ENCODE data around the gene PTGDS. TPM values are rescaled to one million over a fixed set of nuclear protein-coding genes. Genes with fewer than 3 reads are reported as not detected.

Gene PTGDS
- total RNA-seq, 2 experiments from 2014 or later: 22.1 to 24.0 TPM

DNA sequence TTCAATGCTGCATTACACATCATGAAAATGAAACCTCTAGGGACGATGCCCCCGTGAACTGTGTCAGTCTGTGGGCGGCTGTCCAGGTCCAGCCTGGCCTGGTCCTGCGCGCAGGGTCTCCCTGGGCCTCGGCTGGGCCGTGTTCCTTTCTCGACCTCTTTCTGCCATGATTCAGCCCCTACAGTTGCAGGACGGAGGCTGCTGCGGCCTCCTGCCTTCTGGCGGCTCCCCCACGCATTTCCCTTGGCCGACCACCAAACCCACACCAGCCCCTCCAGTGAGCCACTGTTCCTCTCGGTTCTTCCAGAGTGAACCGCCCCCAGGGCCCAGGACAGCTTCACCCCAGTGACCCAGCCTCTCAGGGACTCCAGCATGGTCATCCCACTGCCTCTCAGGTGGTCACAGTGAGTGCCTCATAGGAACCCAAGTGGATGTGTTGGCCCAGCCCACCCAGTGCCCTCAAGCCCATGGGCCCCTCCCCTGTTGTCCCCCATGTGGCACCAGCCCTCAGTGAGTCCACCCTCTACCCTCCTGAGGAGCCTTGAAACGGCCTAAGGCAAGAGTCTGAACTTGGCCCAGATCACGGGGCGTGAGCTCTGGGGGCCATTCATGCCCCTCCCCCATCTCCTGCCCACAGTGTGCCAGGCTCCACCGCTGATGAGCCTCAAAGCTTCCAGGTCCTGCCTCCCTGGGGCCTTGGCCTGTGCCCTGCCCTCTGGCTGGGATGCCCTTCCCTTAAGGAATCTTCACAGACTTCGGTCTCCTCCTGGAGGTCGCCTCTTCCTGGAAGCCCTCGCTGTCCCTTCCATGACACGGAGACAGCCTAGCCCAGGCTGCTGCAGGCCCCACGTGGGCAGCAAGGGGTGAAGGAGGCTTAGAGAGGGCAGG is 29.1 kb downstream of the PTGDS start:
- Mint-ChIP-seq H3K27me3 (no peaks in the 10 kb centered on the region), H3K4me1 (no peaks in the 10 kb centered on the region), H3K9me3 (no peaks in the 10 kb centered on the region), H3K36me3 (ENCODE audit: low read depth) (peaks cover 1% of the 10 kb centered on the region), H3K4me3 (no peak overlapping the region), H3K27ac (no peak overlapping the region)
- ChIA-PET CTCF (interaction anchor here (1.0 to 1.2 kb wide), 3 partner anchors 15 to 29 kb away, joined by 3 read pairs; no protein-coding TSS in a partner anchor), POLR2A (no interaction called here)
- DNase-seq: no peak

DNA sequence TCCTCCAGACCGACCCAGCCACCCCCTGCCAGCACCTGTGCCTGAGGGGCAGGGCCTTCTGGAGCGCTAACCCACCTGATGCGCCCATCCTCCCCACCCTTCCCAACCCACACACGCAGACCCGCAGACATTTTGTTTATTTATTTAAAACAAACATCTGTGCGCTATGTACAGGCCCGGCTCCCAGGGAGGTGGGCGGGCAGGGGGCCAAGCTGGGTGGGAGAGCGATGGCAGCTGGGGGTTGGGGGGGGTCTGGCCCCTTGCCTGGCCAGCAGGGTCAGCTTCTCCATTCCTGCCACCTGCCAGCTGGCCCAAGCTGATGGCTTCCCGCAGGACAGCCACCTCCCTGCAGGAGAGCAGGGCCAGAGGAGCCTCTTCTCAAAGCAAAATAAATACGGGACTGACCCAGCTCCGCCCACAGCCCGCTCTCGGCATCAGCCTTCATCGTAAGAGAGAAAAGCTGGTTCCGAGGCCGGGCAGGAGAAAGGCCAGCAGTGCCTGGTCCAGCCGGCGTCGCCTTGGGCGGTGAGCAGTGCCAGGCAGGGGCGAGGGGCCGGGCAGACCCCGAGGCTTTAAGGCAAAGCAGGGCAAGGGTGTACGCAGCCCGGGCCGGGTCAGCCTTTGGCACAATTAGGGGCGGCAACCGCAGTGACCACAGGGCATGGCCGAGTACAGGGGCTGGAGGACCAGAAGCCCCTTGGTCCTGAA is 30.0 kb downstream of the PTGDS start:
- no peak for DNase-seq
- ChIA-PET CTCF (interaction anchor here (1.0 to 1.3 kb wide), 2 partner anchors 28 to 39 kb away, joined by 3 read pairs; partner anchors contain the start of gene NPDC1), POLR2A (no interaction called here)
- Mint-ChIP-seq H3K4me3 (no peak overlapping the region), H3K4me1 (no peaks in the 10 kb centered on the region), H3K36me3 (ENCODE audit: low read depth) (peaks cover 6% of the 10 kb centered on the region), H3K27me3 (no peaks in the 10 kb centered on the region), H3K27ac (no peak overlapping the region), H3K9me3 (no peaks in the 10 kb centered on the region)

DNA sequence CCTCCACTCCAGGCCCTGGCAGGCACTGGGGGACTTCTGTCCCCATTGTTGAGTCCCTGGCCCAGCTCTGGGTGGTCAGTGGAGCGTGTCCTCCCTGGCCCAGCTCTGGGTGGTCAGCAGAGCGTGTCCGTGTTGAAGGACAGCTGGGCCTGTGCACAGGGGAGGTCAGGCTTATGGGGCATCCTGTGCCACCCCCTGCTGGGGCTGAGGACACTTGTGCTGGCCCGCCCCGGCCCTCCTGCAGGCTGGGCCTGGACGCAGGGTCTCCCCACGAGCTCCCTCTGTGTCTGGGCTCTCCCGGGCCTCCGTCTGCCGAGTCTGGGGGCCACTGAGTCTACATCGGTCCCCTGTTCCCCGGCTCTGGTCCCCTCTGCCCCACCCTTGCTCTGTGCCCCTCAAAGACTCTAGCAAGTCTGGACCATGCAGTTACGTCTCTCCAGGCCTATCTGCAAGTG is 30.5 kb downstream of the PTGDS start:
- Mint-ChIP-seq H3K4me1 (no peaks in the 10 kb centered on the region), H3K27me3 (no peaks in the 10 kb centered on the region), H3K4me3 (no peak overlapping the region), H3K36me3 (ENCODE audit: low read depth) (peaks cover 6% of the 10 kb centered on the region), H3K9me3 (no peaks in the 10 kb centered on the region), H3K27ac (no peak overlapping the region)
- CTCF ChIA-PET: interaction anchor here (1.0 to 1.3 kb wide), 2 partner anchors 28 to 39 kb away, joined by 3 read pairs; partner anchors contain the start of gene NPDC1
- no peak for DNase-seq
- POLR2A ChIA-PET: no interaction called here

DNA sequence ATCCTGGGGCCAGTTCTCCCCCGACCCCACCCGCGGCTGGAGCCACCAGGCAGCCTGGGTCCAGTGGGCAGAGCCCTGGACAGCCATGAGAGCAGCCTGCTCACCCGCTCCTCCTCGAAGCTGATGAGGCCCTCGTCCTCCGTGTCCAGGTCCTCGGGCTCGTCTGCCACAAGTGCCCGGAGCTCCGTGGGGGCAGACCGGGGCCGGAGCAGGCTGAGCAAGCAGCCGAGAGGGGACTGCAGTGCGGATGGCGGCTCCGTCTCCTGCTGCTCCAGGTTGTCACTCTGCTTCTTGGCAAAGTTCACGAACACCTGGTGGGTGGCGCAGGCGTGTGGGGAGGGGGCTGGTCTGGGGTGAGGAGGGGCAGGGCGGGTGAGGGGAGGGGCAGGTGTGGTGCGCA is 31.0 kb downstream of the PTGDS start:
- H3K4me1 Mint-ChIP-seq: no peaks in the 10 kb centered on the region
- no peaks in the 10 kb centered on the region for H3K27me3 Mint-ChIP-seq
- H3K9me3 Mint-ChIP-seq: no peaks in the 10 kb centered on the region
- POLR2A ChIA-PET: no interaction called here
- no peak for DNase-seq
- H3K4me3 Mint-ChIP-seq: no peak overlapping the region
- H3K36me3 Mint-ChIP-seq (ENCODE audit: low read depth): peaks cover 6% of the 10 kb centered on the region
- H3K27ac Mint-ChIP-seq: no peak overlapping the region
- CTCF ChIA-PET: interaction anchor here (1.3 kb wide), 1 partner anchor 38 kb away, joined by 3 read pairs; the partner anchor contains the start of gene NPDC1

DNA sequence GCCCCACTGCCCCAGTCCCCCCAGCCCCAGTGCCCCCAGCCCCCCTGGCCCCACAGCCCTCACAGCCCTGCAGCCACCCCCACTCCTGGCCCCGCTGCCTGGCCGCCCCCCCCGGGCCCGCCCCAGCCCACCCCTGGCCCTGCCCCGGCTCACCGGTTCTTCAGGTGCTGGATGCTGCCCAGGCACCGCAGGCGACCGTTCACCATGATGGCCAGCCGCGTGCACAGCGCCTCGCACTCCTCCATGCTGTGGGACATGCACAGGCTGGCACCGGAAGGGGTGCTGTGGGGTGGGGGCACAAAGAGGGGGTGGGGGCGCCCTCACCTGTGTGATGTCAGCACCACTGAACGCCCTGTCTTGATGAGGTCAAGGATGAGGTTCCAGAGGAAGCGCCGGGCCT is 31.9 kb downstream of the PTGDS start:
- Mint-ChIP-seq H3K36me3 (ENCODE audit: low read depth) (peaks cover 6% of the 10 kb centered on the region), H3K27ac (no peak overlapping the region), H3K9me3 (no peaks in the 10 kb centered on the region), H3K4me3 (no peak overlapping the region), H3K27me3 (no peaks in the 10 kb centered on the region), H3K4me1 (no peaks in the 10 kb centered on the region)
- ChIA-PET CTCF (interaction anchor here (0.8 to 1.2 kb wide), 2 partner anchors 20 to 26 kb away, joined by 3 to 6 read pairs; no protein-coding TSS in a partner anchor), POLR2A (no interaction called here)
- DNase-seq: no peak

DNA sequence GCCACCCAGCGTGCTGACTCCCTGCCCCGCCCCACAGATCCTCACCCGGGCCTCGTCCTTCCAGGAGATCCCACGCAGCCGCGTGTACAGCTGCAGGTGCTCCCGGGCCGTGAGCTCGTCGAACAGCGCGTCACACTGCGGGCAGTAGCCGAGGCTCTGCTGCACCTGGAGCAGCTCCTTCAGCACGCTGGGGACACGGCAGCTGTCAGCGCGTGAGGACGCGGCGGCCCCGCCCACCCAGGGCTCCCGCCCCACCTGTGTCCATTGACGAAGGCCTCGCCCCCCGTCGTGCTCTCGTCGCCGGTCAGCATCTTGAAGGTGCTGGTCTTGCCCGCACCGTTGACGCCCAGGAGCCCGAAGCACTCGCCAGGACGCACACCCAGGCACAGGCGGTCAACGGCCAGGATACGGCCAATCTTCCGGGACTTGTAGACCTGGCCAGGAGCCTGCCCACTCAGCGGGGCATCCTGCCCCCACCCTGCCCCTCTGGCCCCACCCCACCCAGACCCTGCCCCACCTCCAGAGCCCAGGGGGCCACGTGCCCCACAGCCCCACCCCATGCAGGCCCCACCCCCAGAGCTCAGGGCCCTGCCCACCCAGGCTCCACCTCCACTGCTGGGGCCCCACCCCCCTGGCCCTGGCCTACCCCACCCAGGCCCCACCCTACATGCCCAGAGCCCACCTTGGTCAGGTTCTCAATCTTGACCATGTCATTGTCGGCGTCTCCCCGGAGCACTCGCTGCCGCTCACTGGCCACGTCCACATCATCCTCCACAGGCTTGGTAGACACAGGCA is 32.8 kb downstream of the PTGDS start:
- no peaks in the 10 kb centered on the region for H3K4me1 Mint-ChIP-seq
- CTCF ChIA-PET: interaction anchor here (0.8 to 1.2 kb wide), 2 partner anchors 19 to 25 kb away, joined by 3 to 6 read pairs; no protein-coding TSS in a partner anchor
- no peaks in the 10 kb centered on the region for H3K9me3 Mint-ChIP-seq
- POLR2A ChIA-PET: no interaction called here
- H3K36me3 Mint-ChIP-seq (ENCODE audit: low read depth): peaks cover 6% of the 10 kb centered on the region
- no peak overlapping the region for H3K4me3 Mint-ChIP-seq
- H3K27ac Mint-ChIP-seq: no peak overlapping the region
- no peak for DNase-seq
- H3K27me3 Mint-ChIP-seq: no peaks in the 10 kb centered on the region

DNA sequence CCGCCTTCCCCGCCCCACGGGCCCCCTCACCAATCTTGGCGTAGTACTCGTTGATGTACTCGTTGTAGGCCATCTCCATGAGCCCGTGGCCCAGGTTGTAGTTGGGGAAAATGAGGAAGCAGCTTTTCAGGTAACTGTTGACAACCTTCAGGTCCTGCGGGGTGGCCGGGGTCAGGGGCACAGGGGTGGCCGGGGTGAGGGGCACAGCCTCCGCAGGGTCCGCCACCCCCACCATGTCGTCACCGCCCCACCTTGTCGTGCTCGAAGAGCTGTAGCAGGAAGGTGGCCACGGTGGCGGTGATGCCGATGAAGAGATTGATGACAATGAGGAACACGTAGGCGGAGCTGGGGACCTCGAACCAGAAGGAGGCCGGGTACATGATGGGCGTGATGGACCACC is 33.9 kb downstream of the PTGDS start:
- POLR2A ChIA-PET: no interaction called here
- Mint-ChIP-seq H3K27ac (no peak overlapping the region), H3K27me3 (no peaks in the 10 kb centered on the region), H3K9me3 (no peaks in the 10 kb centered on the region), H3K36me3 (ENCODE audit: low read depth) (peaks cover 6% of the 10 kb centered on the region), H3K4me3 (no peak overlapping the region), H3K4me1 (no peaks in the 10 kb centered on the region)
- CTCF ChIA-PET: interaction anchor here (1.0 kb wide), 1 partner anchor 19 kb away, joined by 4 read pairs; no protein-coding TSS in a partner anchor
- no peak for DNase-seq

DNA sequence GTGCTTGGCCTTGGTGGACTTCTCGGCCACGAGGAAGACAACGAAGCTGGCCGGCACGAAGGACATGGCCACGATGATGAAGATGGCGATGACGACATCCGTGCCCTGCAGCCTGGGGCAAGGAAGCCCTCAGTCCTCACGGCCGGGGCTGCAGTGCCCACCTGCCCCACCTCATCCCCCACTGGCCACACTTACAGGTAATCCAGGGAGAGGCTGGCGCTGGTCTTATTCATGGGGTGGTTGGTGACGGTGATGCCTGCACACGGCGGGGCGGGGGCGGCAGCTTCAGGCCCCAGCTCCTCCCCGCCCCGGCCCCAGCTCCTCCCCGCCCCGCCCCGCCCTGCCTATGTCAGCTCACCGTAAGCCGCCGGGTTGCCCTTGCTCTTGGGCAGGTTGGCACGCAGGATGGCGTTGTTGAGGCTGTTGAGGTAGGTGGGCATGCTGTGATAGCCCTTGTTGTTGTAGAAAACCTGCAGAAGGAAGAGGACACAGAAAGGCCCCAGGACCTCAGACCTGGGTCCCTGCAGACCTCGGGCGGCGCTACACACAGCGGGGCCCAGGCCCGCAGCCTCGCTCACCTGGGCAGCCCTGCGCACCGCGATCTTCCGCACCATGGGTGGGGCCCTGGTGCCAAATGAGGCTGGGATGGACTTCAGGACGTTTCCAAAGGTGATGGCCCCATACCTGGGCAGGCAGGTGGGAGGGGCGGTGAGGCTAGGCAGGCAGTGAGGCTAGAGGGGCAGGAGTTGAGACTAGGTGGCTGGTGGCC is 34.8 kb downstream of the PTGDS start:
- Mint-ChIP-seq H3K27ac (no peak overlapping the region), H3K9me3 (no peaks in the 10 kb centered on the region), H3K4me3 (no peak overlapping the region), H3K36me3 (ENCODE audit: low read depth) (peaks cover 9% of the 10 kb centered on the region), H3K4me1 (no peaks in the 10 kb centered on the region), H3K27me3 (no peaks in the 10 kb centered on the region)
- CTCF ChIA-PET: interaction anchor here (1.0 kb wide), 1 partner anchor 18 kb away, joined by 4 read pairs; no protein-coding TSS in a partner anchor
- no peak for DNase-seq
- POLR2A ChIA-PET: no interaction called here

DNA sequence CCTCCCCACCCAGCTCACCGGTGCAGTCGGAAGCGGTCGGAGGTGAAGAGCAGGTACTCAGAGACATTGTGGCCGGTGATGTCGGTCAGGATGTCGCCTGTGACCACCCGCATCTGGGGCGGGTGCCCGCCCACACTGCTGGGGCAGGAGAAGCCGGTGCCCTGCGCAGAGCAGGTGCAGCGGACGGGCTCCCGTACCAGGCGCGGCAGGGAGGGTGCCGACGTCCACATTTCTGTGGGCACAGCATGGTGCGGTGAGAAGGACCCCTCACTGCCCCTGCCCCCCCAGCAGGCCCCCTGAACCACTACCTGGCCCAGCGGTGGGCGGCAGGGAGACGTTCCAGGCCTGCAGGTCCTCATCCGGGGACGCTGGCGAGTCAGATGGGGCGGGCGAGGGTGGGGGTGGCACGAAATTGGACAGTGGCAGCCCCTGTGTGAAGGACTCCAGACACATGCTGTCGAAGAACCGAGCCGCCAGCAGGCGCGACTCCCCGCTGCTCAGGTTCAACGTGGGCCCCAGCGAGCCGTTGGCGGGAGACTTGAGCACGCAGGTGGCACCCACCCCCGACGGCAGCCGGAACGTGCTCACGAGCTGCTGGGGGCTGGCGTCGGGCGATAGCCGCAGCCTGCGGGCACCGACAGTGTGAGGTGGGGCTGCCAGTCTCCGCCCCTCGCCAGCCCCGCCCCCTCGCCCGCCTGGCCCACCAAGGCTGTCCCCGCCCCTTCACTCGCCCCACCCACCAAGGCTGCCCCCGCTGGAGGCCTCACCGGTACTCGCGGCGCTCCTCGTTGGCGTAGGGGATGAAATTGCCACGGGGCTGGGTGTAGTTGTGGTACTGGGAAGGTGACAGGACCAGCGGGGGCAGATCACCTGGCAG is 35.6 kb downstream of the PTGDS start:
- H3K36me3 Mint-ChIP-seq (ENCODE audit: low read depth): peaks cover 9% of the 10 kb centered on the region
- no peaks in the 10 kb centered on the region for H3K27me3 Mint-ChIP-seq
- no peak for DNase-seq
- CTCF ChIA-PET: interaction anchor here (0.9 kb wide), 1 partner anchor 22 kb away, joined by 3 read pairs; no protein-coding TSS in a partner anchor
- H3K27ac Mint-ChIP-seq: no peak overlapping the region
- H3K4me3 Mint-ChIP-seq: no peak overlapping the region
- H3K9me3 Mint-ChIP-seq: no peaks in the 10 kb centered on the region
- H3K4me1 Mint-ChIP-seq: no peaks in the 10 kb centered on the region
- POLR2A ChIA-PET: no interaction called here

DNA sequence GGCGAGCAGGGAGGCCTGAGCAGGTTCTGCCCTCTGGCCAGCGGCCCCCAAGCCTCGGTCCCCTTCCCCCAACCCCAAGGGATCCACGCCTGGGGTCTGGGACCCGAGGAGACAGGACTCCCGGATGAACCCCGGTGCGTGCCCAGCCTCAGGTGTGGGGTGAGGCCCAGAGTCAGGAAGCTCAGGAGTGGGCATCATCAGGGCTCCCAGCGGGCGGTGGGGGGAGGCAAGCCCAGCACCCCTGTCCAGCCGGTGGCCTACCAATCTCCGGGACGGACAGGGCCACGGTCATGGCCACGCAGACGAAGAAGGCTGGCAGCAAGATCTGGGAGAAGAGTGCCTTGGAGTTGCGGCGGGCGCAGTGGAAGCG is 36.3 kb downstream of the PTGDS start:
- CTCF ChIA-PET: interaction anchor here (0.9 to 8.6 kb wide), 2 partner anchors 16 to 21 kb away, joined by 3 to 59 read pairs; partner anchors contain the start of genes ABCA2 and FUT7
- Mint-ChIP-seq H3K27me3 (no peaks in the 10 kb centered on the region), H3K4me3 (no peak overlapping the region), H3K9me3 (no peaks in the 10 kb centered on the region), H3K36me3 (ENCODE audit: low read depth) (peaks cover 9% of the 10 kb centered on the region), H3K27ac (no peak overlapping the region), H3K4me1 (no peaks in the 10 kb centered on the region)
- POLR2A ChIA-PET: no interaction called here
- no peak for DNase-seq

DNA sequence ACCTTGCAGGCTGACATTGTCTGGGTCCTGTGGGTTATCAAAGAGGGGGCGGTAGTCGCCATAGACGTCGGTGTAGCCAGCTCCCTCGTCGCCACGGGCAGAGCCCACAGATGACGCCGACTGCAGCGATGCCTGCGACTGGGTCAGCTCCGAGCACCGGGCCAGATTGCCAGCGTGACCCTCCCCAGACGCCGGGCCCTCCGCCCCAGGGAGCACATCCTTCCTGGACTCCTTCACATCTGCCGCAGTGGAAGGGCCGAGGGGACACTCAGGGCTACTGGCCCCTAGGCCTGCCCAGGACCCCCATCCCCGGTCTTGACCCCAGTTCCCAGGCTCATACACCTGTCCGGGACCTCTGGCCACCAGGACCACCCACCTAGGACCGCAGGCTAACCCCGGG is 36.9 kb downstream of the PTGDS start:
- Mint-ChIP-seq H3K9me3 (no peaks in the 10 kb centered on the region), H3K27ac (no peak overlapping the region), H3K27me3 (no peaks in the 10 kb centered on the region), H3K4me3 (no peak overlapping the region), H3K4me1 (no peaks in the 10 kb centered on the region), H3K36me3 (ENCODE audit: low read depth) (peaks cover 9% of the 10 kb centered on the region)
- POLR2A ChIA-PET: no interaction called here
- no peak for DNase-seq
- CTCF ChIA-PET: interaction anchor here (0.5 to 8.6 kb wide), 3 partner anchors 15 to 270 kb away, joined by 3 to 59 read pairs (median 3); partner anchors contain the start of genes ABCA2 and FUT7

Data from activated CD4-positive, alpha-beta T cell treated with anti-CD3 and anti-CD28 coated beads, Interleukin-2, amount 10 ng/mL, durations not matched to agents 7 days and 5 days (primary cell).